Hindlimb muscle (tissue), 1 donor: ENCODE results near the gene HACD3. TPM values are rescaled to one million over a fixed set of nuclear protein-coding genes. Genes with fewer than 3 reads are reported as not detected.

Experiments
- DNase-seq: peaks from one replicate; pipeline ENCODE4 v3.0.0-alpha.2; 2013
- polyA plus RNA-seq: library from polyadenylated mRNA; unstranded; fragments of 120-200 nt; gene quantifications from one replicate; pipeline ENCODE4 v1.2.1, GENCODE V29; 2013; ENCODE audit not compliant: insufficient read length

The HACD3 gene, protein sequence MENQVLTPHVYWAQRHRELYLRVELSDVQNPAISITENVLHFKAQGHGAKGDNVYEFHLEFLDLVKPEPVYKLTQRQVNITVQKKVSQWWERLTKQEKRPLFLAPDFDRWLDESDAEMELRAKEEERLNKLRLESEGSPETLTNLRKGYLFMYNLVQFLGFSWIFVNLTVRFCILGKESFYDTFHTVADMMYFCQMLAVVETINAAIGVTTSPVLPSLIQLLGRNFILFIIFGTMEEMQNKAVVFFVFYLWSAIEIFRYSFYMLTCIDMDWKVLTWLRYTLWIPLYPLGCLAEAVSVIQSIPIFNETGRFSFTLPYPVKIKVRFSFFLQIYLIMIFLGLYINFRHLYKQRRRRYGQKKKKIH
- polyA plus RNA-seq: 41.4 TPM

DNA sequence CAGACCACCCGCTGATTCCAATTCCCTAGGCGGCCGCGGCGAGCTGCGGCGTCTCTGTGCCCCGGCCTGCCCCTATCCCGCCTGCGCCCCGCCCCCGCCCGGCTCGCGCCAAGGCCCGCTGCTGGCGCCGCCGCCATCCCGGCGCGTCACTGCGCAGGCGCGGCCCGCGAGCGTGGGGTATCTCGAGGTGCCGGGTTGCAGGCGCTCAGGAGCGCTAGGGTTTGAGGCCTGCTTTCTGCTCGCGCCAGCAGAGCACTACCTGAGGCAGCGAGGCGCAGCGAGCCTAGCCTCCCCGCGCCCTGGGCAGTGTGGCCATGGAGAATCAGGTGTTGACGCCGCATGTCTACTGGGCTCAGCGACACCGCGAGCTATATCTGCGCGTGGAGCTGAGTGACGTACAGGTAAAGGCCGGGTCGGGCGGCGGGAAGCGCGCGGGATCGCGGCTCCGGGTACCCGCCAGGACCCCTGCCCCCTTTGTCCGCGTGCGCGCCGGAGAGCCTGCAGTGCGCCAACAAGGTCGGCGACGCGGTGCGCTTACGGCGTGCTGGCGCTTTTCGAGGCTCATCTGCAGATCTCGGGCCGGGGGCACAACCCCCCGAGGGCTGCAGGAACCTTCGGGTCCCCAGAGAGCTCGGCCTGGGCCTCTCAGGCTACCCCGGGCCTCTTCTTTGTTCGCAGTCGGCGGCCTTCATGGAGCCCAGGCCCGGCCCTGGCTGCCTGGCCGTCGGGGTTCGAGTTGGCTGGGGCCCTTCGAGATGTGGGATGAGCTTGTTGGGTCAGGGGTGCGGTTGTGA, at the start of gene HACD3:
Gene HACD3 (plus strand): TSS at position 146 of the 794 bp plus-strand sequence. CDS start 169 bp downstream, at position 315.
- DNase-seq: peak; percentile 85

DNA sequence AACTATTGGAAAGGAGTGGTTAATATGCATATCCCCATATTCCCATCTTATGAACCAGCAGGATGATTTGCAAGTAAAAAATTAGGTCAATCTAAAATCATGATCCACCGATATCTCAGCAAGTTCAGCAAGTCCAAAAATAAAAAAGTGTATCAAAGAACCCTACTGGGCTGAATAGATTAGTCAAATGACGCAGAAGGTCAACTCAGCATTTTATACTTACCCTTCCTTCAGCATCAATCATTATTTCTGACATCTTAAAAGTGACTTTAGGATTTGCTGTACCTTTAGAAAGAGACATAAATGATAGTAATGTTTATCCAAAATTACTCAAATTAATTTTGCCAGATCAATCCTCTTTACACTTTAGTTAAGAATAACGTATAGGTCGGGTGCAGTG, 45.4 kb upstream of the HACD3 start:
- no peak for DNase-seq

DNA sequence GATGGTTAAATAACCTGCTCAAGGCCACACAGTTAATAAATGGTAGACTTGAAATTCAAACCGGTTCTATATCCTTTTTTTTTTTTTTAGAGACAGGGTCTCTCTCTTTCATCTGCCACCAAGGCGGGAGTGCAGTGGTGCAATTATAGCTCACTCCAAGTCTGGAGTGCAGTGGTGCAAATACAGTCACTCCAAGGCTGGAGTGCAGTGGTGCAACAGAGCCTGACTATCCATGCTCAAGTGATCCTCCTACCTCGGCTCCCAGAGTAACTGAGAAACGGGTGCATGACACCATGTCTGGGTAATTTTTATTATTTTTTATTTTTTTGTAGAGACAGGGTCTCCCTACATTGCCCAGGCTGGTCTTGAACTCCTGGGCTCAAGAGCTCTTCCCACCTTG, 36.2 kb upstream of the HACD3 start:
- no peak for DNase-seq

DNA sequence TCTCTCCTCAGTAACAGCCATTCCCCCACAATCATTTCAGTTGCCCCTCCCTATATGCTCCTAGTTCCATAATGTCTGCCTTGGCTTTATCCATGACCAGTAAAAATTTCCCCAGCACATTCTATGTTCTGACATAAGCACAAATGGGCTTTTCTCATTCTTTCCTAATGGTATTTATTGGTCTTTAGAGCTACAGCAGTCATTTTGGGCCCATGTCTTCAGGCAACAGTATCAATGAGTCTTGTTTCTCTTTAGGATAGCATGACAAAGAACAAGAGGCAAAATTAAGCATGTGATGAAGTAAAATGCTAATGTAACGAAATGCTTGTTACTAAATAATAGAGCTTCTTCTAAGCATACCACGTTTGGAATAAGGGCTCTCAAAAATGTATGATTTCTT, 20.9 kb upstream of the HACD3 start:
- no peak for DNase-seq

DNA sequence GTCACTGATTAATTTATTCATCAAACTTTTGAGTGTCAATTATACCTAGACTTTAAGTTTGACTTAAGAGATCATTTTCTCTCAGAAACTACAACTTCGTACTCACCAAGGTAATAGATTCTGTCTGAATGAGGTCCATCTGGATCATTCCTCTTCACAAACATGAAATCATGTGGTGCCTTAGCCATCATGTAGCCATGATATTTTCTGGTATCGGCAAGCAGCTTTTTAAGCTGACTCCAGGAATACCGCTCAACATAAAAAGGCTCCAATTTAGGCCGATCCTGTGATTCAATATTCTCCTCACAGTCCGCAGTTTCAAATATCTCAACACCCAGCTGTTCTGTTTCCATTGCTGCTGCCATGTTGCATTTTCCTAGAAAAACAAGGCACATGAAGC, 18.1 kb upstream of the HACD3 start:
- DNase-seq: no peak

DNA sequence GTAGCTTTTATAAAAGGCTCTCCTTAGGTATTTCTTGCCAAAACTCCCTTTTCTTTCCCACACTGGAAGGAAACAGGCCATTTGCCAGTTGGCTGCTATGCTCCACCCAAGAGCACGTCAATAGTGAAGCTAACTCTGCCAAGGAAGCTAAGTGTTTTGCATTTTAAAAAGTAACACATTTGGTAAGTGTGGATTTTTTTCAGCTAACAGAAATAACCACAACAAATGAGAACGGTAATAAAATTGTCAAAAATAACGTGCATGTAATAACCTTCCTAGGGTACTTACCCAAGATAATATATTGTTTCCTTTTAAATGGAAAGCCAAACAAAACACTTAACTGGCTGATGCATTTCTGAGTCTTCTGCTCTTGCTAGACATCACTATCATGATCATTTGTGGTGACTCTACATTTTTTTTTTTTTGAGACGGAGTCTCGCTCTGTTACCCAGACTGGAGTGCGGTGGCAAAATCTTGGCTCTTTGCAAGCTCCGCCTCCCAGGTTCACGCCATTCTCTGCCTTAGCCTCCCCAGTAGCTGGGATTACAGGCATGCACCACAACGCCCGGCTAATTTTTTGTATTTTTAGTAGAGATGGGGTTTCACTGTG, 17.4 kb upstream of the HACD3 start:
- peak; percentile 68 for DNase-seq

DNA sequence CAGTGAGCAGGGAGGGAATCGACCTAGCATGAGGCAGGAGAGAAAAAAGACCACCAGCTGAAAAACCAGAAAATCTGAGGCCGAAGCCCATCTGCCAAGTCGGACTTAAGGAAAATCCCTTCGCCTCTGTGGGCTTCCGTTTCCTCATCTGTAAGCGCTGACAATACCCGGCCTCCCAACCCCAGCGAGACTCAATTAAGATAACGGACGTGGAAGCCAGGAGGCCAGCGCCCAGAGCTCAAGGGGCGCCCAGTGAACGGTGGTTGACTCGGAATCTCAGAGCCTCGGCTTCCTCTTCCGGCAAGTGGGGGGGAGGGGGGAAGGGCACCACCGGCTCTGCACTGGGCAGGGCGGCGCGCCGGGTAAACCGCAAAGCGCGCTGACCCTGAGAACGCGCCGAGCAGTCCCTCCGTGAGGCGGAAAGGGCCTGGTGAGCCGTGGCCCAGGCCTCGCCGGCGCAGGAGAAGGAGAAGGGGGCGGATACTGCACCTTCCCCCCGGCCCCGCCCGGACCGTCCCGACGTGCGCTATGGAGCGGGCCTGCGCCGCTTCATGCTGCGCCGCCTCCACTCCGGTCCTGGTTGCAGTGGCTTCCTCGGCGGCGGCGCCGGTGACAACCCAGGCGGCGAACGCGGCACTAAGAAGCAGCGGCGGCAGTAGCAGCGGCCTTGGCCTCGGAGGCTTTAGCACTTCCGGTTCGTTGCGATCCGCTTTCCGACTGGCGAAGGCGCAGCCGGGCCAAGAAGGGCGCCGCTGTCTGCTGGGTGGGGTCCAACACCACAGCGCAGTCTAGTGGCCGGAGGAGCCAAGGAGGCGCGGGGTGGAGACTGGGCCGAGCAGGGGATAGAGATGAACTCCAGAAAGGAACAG, 13.0 kb upstream of the HACD3 start, which contains the start of gene DPP8:
Gene DPP8 (minus strand): TSS at position 693 of the 869 bp plus-strand sequence. CDS start 5,136 bp downstream, outside the sequence.
- DNase-seq: peak; percentile 95

DNA sequence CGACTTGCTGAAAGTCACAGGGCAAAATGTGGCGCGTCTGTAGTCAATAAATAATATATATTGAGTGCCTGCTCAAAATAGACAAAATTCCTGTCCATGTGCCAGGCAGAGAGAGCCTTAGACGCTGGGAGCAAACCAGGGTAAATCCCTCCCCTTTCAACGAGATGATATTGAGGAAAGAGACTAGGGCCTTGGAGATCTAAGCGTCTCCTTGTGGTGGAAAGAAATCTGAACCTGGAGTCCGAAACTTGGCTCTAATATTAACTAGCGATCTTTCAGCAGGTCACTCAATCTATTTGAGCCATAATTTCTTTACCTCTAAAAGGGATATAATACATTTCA, 12.4 kb upstream of the HACD3 start:
- DNase-seq: no peak

DNA sequence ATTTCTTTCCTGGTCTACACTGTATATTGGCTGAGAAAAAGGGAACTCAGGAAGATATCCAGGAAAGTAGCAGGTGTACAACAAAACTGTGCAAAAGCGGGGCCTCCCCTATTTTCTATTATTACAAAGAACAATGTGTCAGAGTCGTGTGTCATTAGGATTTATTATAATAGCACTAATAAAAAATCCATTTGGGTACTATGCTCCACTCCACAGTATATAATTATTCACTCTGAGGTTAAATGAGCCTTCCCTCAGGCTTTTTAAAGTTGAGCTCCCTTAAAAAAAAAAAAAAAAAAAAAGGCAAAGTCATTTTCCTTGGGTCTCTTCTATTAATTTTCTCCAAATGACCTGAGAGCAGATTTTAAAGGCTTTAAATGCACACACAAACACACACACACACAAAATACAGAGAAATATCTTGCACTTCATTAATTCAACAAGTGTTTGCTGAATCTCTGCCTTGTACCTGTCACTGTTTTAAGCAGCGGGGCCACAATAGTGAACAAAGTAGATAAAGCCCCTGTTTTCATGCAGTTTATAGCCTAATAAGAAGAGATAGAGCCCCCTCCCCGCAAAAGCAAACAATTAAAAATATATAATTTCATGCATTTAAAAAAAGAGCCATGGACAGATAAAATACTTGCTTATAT, 11.5 kb upstream of the HACD3 start:
- DNase-seq: no peak

DNA sequence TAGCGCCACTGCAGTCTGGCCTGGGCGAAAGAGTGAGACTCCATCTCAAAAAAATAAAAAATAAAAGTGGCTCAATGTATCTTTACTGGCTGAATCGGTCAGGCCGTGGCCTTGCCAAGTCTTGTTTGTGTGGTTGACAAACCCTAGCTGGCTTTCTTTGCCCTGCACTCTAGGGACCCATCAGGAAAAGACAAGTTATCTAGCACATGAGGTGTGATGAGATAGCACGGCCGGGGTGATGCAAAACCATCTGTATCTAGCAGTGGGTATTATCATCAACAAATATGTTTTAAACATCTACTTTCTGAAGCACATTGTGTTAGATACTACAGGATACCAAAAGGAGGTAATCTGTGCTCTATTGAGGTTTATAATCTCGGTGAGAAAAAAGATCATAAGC, 8.9 kb upstream of the HACD3 start:
- DNase-seq: no peak

DNA sequence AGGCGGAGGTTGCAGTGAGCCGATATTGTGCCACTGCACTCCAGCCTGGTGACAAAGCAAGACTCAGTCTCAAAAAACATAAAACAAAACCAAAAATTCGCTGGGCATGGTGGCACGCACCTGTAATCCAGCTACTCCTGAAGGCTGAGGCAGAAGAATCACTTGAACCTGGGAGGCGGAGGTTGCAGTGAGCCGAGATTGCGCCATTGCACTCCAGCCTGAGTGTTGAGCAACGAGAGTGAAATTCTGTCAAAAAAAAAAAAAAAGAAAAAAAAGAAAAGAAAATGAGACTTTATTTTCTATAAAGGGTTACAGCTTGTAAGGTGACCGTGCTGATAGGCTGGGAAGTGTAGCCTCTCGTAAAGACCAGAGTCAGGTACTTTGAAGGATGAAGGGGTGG, 6.0 kb upstream of the HACD3 start:
- DNase-seq: no peak

DNA sequence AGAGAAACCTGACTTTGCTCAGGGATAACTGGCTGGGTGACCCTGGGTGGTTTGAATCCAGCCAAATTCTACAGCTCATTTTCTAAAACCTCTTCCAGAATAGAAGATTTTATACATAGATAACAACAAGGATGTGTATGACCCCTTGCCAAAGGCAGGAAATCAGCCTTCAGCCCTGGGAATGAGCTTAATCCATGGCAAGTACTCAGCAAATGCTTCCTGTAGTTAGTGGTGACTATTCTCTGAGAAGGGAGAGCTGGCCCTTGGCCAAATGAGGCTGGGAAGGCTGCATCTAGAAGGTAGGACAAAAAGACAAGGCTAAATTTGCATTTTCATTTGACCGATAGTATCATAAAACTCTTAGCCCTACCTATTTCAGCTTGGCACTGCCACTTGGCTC, 4.6 kb upstream of the HACD3 start:
- no peak for DNase-seq

DNA sequence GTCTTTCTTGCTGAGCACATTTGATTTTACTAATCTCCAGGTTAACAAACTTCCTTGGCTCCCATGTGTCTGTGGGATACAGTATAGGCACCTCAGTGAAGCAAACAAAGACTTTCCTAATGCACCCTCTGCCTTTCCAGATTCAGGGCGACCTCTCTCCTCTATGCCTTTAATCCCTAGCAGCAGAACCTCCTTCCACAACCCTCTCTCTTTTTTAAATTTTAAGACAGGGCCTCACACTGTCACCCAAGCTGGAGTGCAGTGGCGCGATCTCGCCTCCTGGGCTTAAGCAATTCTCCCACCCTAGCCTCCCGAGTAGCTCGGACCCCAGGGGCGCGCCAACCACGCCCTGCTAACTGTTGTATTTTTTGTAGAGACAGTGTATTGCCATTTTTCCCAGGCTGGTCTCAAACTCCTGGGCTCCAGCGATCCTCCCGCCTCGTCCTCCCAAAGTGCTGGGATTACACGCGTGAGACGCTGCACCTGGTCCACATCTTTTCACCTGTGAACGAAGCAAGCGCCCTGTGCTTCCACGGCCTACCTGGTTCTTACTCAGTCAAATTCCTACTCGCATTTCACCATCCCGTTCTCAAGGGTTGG, 1.7 kb upstream of the HACD3 start:
- DNase-seq: no peak

DNA sequence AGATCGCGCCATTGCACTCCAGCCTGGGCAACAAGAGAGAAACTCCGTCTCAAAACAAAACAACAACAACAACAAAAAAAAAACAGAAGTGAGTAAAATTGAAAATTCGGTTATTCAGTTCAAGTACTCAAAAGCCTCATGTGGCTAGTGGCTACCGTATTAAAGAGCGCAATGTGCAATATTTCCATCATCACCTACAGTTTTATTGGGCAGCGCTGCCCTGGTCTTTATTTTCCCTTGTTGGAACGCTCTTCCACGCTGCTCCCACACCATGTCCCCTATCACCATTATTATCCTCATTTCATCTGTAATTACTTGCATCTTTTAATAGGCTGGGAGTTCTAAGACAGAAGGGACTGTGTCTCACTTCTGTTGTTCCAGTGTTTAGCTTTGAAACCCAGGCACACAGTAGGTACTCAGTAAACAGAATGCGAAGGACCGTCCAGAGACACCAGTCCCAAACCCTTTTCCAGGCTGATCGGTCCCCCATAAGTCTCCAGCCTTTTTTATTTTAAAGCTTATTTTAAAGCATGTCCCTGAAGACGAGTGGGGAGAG, 423 bp upstream of the HACD3 start:
- no peak for DNase-seq

DNA sequence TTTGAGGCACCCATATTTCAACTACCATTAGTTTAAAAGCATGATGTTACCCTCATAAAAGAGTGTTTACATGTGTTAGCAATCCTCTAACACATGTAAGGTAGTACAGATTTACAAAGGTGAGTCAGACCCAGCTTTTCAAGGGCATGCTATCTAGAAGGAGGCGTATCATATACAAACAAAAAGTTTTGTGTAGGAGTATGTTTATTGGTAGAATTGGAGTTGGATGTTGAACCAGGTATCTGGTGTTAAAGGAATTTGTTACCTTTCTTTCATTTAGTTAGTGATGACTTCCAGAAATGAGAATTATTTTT, 2.4 kb downstream of the HACD3 start:
- no peak for DNase-seq

DNA sequence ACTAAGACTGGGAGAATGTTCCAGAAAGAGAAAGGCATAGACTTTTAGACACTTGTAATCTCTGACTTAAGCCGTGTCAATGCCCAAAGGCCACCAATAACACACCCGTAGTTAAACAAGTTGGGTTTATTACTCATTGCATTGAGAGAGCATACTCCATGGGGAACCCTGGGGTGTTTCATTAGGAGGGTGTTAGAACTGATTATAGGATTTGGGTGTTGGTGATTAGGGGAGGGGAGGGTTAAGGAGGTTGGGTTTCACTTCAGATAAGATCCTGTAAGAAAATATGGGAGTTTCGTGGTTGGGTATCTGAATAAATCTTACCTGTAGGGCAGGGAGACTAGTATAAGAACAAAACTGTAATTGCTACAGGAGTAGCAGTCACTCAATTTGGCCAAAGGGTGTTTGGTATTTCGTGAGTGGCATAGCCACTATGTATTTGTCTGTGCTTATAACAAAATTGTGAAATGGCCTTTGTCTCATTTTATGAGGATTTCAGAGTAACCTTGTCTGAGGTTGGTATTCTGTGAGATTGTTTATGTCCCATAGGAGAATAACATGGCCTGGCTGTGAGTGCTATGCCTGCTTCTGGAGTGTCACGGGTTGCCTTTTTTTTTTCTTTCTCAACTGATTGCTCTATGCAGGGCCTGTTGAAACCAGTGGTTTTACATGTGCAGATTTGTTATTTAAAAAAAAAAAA, 2.9 kb downstream of the HACD3 start:
- no peak for DNase-seq

DNA sequence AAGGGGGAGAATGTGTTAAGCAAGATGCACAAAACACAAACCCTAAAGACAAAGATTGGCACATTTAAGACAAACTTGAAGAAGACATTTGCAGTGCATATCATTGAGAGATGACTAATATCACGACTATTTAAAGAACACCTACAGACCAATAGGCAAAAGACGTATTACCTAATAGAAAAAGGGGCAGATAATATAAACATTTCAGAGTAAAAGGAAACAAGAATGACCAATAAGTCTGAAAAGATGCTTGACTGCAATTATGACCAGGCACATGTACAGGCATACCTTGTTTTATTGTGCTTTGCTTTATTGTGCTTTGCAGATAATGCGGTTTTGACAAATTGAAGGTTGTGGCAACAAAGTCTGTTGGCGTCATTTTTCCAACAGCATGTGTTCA, 4.9 kb downstream of the HACD3 start:
- DNase-seq: no peak

DNA sequence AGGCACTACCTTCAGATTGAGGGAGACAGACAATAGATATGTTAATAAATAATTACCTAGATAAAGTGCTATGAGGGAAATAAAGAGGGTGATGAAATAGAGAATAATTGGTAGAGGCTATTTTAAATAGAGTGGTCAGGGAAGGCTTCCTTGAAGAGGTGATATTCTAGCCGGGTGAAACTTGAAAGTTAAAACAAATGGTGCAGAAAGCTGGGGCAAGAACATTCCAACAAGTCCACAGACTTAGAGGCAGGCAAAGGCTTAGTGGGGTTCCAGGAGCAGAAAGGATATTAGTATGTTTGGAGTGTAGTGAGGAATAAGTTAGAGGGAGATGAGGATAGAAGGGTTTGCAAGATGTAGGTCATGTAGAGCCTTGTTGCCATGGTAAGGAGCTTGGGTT, 10.1 kb downstream of the HACD3 start:
- DNase-seq: no peak

DNA sequence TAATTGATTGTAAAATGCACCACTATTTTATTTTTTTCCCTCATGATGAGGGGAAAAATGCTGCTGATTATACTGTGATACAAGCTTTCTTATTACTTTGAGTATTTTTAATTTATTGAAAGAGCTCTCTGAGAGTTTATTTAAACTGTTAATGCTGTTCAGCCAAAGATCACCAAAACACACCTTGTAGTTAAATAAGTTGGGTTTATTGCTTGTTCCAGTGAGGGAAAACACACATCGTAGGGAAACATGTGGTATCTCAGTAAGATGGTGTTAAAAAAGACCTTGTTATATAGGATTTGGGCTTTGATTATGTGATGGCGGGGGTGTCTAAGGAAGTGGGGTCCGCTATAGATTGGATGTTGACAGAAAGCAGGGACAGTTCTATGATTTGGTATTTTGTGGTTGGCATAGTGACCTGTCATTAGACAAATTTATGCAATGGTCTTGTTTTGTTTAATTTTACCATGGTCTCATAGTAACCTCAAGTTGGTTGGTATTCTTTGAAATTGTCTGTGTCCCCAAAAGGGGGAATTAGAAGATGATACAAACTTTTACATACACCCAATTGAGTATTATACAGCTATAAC, 11.1 kb downstream of the HACD3 start:
- no peak for DNase-seq

DNA sequence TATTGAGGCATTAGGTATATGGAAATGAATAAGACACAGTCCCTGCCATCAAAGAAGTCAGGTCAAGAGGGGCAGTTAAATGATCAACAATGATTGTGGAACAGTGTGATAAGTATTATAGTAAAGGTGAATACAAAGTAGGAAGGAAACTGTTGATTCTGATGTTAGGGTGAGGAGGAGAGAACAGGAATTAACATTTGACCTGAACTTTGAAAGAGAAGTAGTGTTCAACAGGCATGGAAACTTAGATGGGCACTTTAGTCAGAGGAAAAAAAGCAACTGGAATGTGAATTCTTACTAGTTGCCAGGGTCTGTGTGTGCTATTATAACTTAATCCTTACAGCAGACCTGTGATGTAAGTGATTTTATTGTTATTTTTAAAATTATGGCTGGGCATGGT, 17.6 kb downstream of the HACD3 start:
- no peak for DNase-seq
